ENCODE results near the gene PCNX2. TPM values are rescaled to one million over a fixed set of nuclear protein-coding genes. Genes with fewer than 3 reads are reported as not detected.

The PCNX2 gene
- total and polyA plus RNA-seq, 4 donors, result 24.4 to 85.8 (median 29.8) TPM

DNA sequence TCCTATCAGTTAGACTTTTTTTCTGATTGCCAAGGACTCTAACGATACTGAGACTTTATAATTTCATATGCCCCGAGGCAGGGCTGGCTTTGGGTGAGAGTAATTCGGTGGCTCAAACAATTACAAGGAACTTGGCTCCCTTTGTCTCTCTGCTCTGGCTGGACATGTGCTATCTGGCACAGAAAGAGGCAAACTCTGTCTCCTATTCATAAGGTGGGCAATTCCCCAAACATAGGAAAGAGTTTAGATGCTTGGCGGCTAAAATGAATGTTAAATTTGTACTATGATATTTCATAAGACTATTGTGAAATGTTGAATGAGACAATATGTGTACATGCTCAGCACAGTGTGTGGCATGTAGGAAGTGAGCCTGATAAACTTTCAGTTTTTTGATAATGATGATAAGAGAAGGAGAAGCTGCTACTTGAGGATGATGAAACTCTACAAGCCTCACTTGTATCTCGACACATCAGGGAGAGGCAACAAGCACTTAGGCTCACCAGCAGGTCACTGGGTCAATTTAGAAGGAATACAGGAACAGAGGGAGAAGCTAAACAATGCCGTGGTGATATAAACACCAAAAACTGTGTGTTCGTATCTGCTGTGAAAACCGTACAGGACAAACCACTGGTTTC lies 357.7 kb downstream of the PCNX2 start:
- Histone ChIP-seq H3K4me1 (ENCODE audit: control insufficient read depth, insufficient read depth, low read length) (no peaks in the 10 kb centered on the region), H3K4me3 (ENCODE audit: low read depth, low read length) (no peak overlapping the region), H3K9me3 (ENCODE audit: control insufficient read depth, insufficient read depth, low read length) (no peaks in the 10 kb centered on the region), H3K27ac (ENCODE audit: low read depth, low read length) (no peak overlapping the region), H3K36me3 (ENCODE audit: control insufficient read depth, insufficient read depth, low read length) (no peaks in the 10 kb centered on the region), H3K27me3 (ENCODE audit: control insufficient read depth, insufficient read depth, low read length) (no peaks in the 10 kb centered on the region)
- 71% methylated on average over 1 of the region's 8 CpGs for WGBS (ENCODE audit: insufficient coverage)
- no peak for DNase-seq (ENCODE audit: low read depth in 4 of 6, low spot score in 6 of 6)

GRCh38 chr1:232936941-232937340 lies 358.6 kb downstream of the PCNX2 start:
- Histone ChIP-seq H3K4me3 (ENCODE audit: low read depth, low read length) (no peak overlapping the region), H3K27me3 (ENCODE audit: control insufficient read depth, insufficient read depth, low read length) (no peaks in the 10 kb centered on the region), H3K36me3 (ENCODE audit: control insufficient read depth, insufficient read depth, low read length) (no peaks in the 10 kb centered on the region), H3K27ac (ENCODE audit: low read depth, low read length) (no peak overlapping the region), H3K4me1 (ENCODE audit: control insufficient read depth, insufficient read depth, low read length) (no peaks in the 10 kb centered on the region), H3K9me3 (ENCODE audit: control insufficient read depth, insufficient read depth, low read length) (no peaks in the 10 kb centered on the region)
- peak in 1 of 6 donors; percentile 62 for DNase-seq (ENCODE audit: low read depth in 4 of 6, low spot score in 6 of 6)
- 94% methylated on average over 4 of the region's 6 CpGs for WGBS (ENCODE audit: insufficient coverage)

Other genes starting within 250 kb of the PCNX2 start
- gene MAP3K21, start 32.0 kb upstream of the PCNX2 start, total RNA-seq, result 1 to 10 TPM; 2.1 to 6.1 TPM
- gene MAP3K21, start 32.0 kb upstream of the PCNX2 start, polyA plus RNA-seq (ENCODE audit: insufficient read length in 2 of 2), result 1 to 10 TPM; 5.0 to 5.6 TPM

All from spinal cord (tissue), 10 donors.